ENCODE results near the gene SERHL2.
"Not testable (repeated sequence)": the region's sequence is repeated elsewhere in the genome, so short reads cannot be mapped to it uniquely, and the experiment has no call there.

Gene SERHL2

GRCh38 chr22:42553475-42554361 lies at the start of gene SERHL2:
Gene SERHL2, plus strand, starts transcription at chr22:42553956. Its CDS starts 65 bp downstream, at chr22:42554021.
- in situ Hi-C loops (cut with HindIII; ENCODE audit: low pct_ligation_motif_present, low sequenced_read_pairs), result no loop called here
- Histone ChIP-seq H3K36me3 (replicated peaks) (no peaks in the 10 kb centered on the region), H3K27me3 (replicated peaks) (no peaks in the 10 kb centered on the region), H3K27ac (no peak within 1 kb of the TSS), H3K4me3 (ENCODE audit: low read depth, low read length) (peak within 1 kb of the TSS; percentile 63)
- no peak for TF ChIP-seq CTCF (IDR thresholded peaks at IDR 0.05; ENCODE audit: low read depth, low read length, missing control alignments)
- DNase-seq, result peak; percentile 60

DNA sequence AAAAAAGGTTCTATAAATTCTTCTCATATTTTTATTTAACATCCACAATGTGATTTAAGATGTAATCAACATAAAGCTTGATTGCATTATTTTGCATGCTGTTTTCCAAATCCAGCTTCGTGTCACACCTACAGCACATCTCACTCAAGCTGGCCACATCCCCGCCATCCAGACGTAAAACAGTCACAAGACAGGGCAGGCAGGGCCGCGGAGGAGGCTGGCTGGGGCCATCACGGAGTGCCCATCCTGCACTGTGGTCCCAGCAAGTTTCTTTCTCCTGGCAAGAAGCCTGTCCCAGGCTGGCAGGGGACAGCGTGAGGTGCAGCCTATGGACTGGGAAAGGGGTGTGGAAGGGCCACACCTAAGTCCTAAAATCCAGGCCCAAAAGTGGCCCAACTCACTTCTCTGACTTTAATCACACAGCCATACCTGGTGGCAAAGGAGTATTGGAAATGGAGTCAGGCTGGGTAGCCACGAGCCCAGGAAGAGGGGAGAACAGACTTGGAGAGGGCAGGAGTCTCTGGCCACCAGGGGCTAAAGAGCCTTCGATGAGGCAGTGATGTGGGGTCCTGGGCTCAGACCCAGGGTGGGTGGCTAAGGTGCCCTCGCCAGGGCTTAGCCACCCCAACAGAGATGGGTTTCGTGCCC lies 45.3 kb upstream of the SERHL2 start:
- H3K4me3 ChIP-seq (ENCODE audit: low read depth, low read length); H3K27me3 ChIP-seq (replicated peaks); H3K36me3 ChIP-seq (replicated peaks); DNase-seq; in situ Hi-C loops (cut with HindIII; ENCODE audit: low pct_ligation_motif_present, low sequenced_read_pairs); H3K27ac ChIP-seq: not testable (repeated sequence)

GRCh38 chr22:42508975-42509364 lies 44.8 kb upstream of the SERHL2 start:
- DNase-seq; in situ Hi-C loops (cut with HindIII; ENCODE audit: low pct_ligation_motif_present, low sequenced_read_pairs); H3K36me3 ChIP-seq (replicated peaks); H3K4me3 ChIP-seq (ENCODE audit: low read depth, low read length); H3K27me3 ChIP-seq (replicated peaks); H3K27ac ChIP-seq: not testable (repeated sequence)

- Histone ChIP-seq H3K27ac (no peak overlapping the region), H3K4me3 (ENCODE audit: low read depth, low read length) (no peak overlapping the region), H3K27me3 (replicated peaks) (no peaks in the 10 kb centered on the region), H3K36me3 (replicated peaks) (peaks cover 5% of the 10 kb centered on the region)
- in situ Hi-C loops (cut with HindIII; ENCODE audit: low pct_ligation_motif_present, low sequenced_read_pairs), result no loop called here
- no peak for DNase-seq
- no peak for TF ChIP-seq CTCF (IDR thresholded peaks at IDR 0.05; ENCODE audit: low read depth, low read length, missing control alignments)
Observed at GRCh38 chr22:42509548-42509947, 44.2 kb upstream of the SERHL2 start.

GRCh38 chr22:42511401-42511891 lies 42.3 kb upstream of the SERHL2 start:
- H3K27ac ChIP-seq, result no peak overlapping the region
- TF ChIP-seq CTCF (IDR thresholded peaks at IDR 0.05; ENCODE audit: low read depth, low read length, missing control alignments), result no peak
- peaks cover 12% of the 10 kb centered on the region for H3K36me3 ChIP-seq (replicated peaks)
- H3K27me3 ChIP-seq (replicated peaks), result no peaks in the 10 kb centered on the region
- DNase-seq, result no peak
- no peak overlapping the region for H3K4me3 ChIP-seq (ENCODE audit: low read depth, low read length)
- in situ Hi-C loops (cut with HindIII; ENCODE audit: low pct_ligation_motif_present, low sequenced_read_pairs), result no loop called here

GRCh38 chr22:42512273-42512990 lies 41.3 kb upstream of the SERHL2 start:
- in situ Hi-C loops (cut with HindIII; ENCODE audit: low pct_ligation_motif_present, low sequenced_read_pairs); H3K27me3 ChIP-seq (replicated peaks); DNase-seq; H3K4me3 ChIP-seq (ENCODE audit: low read depth, low read length); H3K27ac ChIP-seq: not testable (repeated sequence)
- peaks cover 12% of the 10 kb centered on the region for H3K36me3 ChIP-seq (replicated peaks)
- TF ChIP-seq CTCF (IDR thresholded peaks at IDR 0.05; ENCODE audit: low read depth, low read length, missing control alignments), result peak; percentile 48

- H3K36me3 ChIP-seq (replicated peaks), result peaks cover 14% of the 10 kb centered on the region
- in situ Hi-C loops (cut with HindIII; ENCODE audit: low pct_ligation_motif_present, low sequenced_read_pairs); H3K4me3 ChIP-seq (ENCODE audit: low read depth, low read length); H3K27ac ChIP-seq; DNase-seq; H3K27me3 ChIP-seq (replicated peaks): not testable (repeated sequence)
Observed at GRCh38 chr22:42514331-42514730, 39.4 kb upstream of the SERHL2 start.

DNA sequence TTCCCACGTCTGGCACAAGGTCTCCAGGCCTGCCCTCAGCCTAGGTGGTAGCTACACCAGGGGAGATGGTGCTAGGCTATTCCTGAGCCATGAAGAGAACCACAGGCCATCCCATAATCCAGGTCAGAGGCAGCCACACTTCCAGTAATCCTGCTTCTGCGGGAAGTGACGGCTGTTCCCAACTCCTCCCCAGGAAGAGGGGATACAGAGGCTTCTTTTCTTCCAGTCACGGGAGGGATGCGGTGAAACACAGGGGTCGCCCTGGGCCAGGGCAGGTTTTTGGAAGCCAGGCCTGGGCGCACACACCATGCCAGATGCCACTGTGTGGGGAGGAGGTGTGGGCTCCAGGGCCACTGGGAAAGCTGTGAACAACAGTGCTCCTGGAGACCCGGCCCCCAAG lies 38.5 kb upstream of the SERHL2 start:
- DNase-seq; H3K27me3 ChIP-seq (replicated peaks); in situ Hi-C loops (cut with HindIII; ENCODE audit: low pct_ligation_motif_present, low sequenced_read_pairs); H3K4me3 ChIP-seq (ENCODE audit: low read depth, low read length); H3K27ac ChIP-seq: not testable (repeated sequence)
- H3K36me3 ChIP-seq (replicated peaks), result peaks cover 14% of the 10 kb centered on the region

Measured in brain microvascular endothelial cell (primary cell).